Tongue (tissue), 2 donors: ENCODE measurements around the gene CCDC71L. TPM values are rescaled to one million over a fixed set of nuclear protein-coding genes. Genes with fewer than 3 reads are reported as not detected.

Experiments used
- DNase-seq: peaks from one replicate; pipeline ENCODE4 v3.0.0-alpha.2; 2015
- total RNA-seq: library from RNA; depleted of rRNA; stranded (reverse); fragments of >200 nt; gene quantifications from one replicate; pipeline ENCODE4 v1.2.3, GENCODE V29; 2014

The CCDC71L gene
- total RNA-seq, 1 donor from 2014 or later = 4.9 TPM

DNA sequence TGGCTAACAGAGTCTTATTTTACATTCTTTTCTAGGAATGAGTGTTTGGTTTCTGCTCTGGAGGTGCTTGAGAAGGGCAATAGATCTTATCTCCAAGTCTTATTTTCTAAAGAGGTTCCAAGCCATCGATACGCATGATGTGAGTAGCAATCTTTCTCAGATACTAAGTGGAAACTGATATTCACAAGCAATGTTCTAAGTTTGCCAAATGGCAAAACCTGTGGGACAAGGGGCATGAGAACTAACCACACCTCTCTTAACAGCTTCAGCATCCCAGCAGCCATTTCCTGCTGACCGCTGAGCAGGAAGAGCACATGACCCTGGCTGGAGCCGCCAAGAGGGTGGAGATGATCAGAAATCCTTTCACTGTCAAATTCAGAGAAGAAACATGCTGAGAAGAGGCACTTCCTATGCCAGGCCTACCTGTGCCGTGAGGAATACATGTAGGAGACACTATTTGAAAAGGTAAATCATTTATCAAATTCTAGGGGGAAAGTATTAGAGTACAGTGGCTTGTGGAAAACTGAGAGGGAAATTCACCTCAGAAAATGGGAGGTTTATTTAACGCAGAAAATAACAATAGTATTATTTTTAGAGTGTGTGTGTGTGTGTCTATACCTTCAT, 35.2 kb downstream of the CCDC71L start:
- DNase-seq = no peak

- no peak for DNase-seq
Observed at GRCh38 chr7:106623853-106624252, 37.1 kb downstream of the CCDC71L start.

GRCh38 chr7:106623315-106623660, 37.7 kb downstream of the CCDC71L start:
- DNase-seq = no peak

DNA sequence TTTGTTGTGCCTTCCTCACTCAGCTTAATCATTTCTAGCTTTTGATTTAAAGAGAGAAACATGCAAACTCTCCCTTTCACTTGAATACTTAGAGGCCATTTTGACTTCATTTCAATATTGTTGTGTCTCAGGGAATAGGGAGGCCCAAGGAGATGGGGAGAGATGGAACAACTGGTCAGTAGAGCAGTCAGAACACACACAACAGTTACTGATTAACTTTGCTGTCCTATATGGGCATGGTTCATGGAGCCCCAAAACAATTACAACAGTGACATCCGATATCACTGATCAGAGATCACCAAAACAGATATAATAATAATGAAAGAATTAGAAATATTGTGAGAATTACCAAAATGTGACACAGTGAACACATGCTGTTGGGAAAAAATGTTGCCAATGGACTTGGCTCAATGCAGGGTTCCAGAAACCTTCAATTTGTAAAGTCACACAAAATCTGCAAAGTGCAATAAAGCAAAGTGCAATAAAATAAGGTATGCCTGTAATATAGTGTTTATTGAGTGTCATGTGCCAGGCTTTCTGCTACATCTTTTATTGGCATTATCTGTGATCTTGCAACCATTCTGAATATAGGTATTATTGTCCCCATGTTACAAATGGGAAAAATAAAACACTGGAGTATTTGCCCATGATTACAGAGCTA, 38.2 kb downstream of the CCDC71L start:
- DNase-seq = no peak

- no peak for DNase-seq
Observed at GRCh38 chr7:106621393-106622132, 39.4 kb downstream of the CCDC71L start.

GRCh38 chr7:106620676-106621075, 40.3 kb downstream of the CCDC71L start:
- DNase-seq = no peak

- no peak for DNase-seq
Observed at GRCh38 chr7:106620034-106620433, 40.9 kb downstream of the CCDC71L start.

- no peak for DNase-seq
Observed at GRCh38 chr7:106619213-106619612, 41.7 kb downstream of the CCDC71L start.

DNA sequence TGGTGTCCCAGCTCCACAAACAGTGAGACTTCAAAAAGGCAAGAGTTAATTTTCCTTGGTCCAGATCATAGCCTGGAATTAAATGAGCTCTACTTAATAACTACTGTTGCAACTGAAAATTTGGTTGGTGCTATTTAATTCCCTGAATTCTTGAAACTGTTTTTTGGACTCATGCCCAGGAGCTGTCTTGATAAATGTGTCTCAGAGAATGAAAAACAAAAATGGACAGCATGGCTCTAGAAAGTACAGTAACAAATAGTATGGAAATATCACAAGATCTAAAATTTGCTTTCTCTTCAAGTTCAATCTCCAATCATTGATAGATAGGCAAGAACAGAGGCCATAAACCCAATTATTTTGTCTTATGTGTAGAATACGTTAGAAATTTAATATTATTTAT, 42.5 kb downstream of the CCDC71L start:
- peak; percentile 48 for DNase-seq

GRCh38 chr7:106617860-106618259, 43.1 kb downstream of the CCDC71L start:
- peak; percentile 52 for DNase-seq

DNA sequence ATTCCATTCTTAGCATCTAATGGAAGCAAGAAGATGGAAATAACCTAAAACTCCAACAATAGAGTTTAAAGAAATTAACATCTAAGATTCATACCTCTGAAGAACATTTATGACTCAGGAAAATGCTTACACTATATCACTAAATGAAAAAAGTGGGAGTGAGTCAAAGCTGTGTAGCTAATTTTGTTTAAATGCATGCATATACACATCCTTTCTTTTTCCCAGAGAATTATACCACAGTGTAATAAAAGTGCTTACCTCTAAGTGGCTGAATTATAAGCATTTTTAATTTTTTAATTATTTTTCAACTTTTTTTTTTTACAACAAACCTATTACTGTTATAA, 44.3 kb downstream of the CCDC71L start:
- no peak for DNase-seq

DNA sequence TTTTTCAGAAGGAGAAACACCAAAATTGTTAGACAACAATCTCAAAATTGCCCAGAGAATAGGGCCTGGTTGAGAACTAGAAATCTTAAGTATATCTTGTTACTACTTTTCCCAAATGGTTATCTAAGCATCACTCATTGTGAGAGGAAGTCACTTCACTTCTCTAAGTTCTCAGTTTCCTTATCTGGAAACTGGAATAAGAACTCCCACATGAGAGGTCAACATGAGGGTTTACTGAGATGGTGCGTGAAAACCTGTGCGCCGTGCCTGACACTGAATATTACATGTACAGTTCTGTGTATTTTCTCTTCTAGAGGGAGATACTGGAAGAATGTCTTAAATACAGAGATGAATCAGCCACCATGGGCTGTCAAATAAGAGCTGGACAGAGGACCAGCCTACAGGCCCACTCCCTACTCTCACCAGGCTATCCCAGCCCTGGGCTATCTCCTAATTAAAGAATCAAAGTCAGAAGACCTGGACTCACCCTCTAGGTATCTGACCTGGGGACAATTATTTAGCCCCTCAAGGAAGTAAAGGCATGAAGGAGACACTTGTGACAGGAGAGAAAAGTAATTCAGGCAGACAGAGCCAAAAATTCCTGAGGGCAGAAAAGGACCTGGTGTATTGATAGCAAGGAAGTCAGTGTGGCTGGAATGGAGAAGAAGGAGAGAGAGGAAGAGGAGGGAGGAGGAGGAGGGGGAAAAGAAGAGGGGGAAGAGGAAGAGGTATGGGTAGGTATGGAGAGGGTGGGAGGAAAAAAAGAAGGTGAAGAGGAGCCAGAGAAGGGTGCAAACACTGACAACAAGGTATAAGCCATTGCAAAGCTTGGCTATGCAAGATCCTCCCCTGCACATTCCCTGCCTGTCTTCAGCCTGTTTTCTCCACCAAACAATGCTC, 44.9 kb downstream of the CCDC71L start:
- no peak for DNase-seq

- DNase-seq = no peak
Observed at GRCh38 chr7:106614751-106615150, 46.2 kb downstream of the CCDC71L start.

- DNase-seq = no peak
Observed at GRCh38 chr7:106613848-106614560, 47.0 kb downstream of the CCDC71L start.

DNA sequence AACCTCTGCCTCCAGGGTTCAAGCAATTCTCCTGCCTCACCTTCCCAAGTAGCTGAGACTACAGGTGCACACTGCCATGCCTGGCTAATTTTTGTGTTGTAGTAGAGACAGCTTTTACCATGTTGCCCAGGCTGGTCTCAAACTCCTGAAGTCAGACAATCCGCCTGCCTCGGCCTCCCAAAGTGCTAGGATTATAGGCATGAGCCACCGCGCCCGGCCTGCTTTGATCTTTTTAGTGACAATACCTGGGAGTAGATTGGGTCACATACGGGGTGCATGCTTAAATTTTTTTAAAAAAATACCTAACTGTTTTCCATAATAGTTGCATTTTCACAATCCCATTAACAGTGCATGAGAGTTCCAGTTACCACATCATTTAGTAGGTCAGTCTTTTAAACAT, 47.7 kb downstream of the CCDC71L start:
- no peak for DNase-seq

GRCh38 chr7:106612432-106612831, 48.5 kb downstream of the CCDC71L start:
- DNase-seq = no peak

DNA sequence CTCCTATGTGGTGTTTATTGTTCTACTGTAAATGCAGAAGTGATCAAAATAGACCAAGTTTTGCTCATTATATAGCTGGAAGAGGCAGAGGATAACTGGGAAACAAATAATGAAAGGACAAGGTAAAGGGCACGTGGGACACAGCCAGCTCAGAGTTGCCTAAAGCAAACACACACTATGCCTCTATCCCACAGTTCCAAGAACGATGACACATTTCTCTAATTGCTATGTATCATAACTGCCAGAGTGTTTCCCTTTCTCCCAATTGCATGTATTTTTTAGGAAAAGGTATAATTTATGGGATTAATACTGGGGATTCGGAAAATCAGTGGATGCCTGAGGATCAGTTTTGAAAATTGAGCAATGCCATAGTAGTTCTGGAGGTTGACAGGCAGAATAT, 49.0 kb downstream of the CCDC71L start:
- DNase-seq = no peak

- peak; percentile 15 for DNase-seq
Observed at GRCh38 chr7:106610996-106611886, 49.7 kb downstream of the CCDC71L start.

DNA sequence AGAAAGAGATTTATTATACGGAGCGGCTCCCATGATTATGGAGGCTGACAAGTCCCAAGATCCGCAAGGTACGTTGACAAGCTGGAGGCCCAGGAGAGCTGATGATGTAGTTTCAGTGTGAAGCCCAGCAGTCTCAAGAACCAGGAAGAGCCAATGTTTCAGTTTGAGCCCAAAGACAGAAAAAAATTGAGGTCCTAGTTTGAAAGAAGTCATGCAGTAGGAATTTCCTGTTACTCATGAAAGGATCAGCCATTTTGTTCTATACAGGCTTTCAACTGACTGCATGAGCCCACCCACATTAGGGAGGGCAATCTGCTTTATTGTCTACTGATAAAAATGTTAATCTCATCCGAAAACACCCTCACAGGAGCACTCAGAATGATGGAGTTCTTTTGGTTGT, 51.5 kb downstream of the CCDC71L start:
- DNase-seq = no peak

DNA sequence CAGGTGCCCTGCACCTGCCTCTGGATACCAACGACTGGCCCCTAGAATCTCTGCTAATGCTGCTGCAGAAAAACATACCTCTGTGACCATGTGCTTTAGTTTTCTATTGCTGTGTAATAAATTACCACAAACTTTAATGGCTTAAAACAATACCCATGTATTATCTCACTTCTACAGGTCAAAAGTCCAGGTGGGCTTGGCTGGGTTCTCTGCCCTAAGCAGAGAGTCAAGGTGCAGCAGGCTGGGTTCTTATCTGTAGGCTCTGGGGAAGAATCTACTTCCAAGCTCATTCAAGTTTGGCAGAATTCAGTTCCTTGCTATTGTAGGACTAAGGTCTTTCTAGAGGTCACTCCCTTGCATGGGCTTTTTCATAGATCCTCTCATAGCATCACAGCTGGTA, 52.3 kb downstream of the CCDC71L start:
- no peak for DNase-seq
